Measurements from ENCODE around the gene ASXL2.
"Not testable (repeated sequence)": the region's sequence is repeated elsewhere in the genome, so short reads cannot be mapped to it uniquely, and the experiment has no call there.

The ASXL2 gene

DNA sequence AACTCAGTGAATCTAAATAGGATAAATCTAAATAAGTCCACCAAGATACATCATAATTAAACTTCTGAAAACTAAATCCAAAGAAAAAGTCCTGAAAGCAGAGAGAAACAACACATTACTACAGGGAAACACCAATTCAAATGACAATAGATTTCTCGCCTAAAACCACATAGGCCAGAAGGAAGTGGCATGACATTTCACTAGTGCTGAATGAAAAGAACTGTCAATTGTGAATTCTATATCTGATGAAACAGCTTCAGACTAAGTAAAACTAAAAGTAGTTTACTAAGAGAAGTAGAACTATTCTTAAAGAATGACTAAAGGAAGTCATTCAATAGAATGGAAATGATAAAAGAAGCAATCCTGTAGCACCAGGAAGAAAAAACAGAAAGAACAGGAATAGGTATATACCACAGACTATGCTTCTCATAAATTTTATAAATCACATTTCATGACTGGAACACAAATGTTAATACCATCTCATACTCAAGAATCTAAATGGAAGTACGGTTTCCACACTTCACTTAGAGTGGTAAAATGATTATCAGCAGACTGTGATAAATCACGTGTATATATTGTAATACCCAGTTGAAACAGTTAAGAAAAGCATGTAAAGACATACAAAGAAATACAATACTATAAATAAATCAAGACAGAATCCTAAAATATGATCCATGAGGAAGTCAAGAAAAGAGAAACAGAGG is 46.4 kb downstream of the ASXL2 start:
- peak; percentile 72 for DNase-seq

DNA sequence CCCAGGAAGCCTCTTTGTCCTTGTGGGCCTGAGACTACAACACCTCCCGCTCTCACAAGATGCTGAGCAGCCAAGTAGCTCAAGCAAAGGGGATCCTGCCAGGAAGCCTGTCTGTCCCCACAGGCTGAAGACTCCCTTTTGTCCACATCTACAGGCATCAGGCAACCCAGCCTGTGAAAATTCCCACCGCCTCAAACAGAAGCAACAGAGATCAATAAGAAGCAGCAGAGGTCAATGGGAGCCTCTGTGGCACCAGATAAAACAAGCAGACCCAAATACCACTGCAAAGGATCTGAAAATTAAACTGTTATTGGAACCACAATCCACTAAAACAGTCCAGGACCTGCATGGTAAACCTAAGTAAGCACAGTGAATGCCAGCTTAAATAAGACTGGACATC is 48.5 kb downstream of the ASXL2 start:
- no peak for DNase-seq

DNA sequence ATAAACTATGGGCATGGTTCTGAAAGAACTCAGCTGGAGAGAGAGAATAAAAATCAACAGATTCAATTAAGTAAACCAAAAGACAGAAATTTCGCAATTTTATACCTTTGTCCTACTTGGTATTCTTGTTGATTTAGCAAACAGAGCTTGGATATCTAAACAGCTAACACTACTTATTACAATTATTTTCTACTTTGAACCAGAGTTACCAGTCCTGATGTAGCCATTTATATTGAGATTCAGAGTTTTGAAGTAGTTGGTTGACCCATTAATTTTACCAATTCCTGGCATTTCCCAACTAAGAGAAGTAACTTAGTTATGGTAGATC is 48.9 kb downstream of the ASXL2 start:
- DNase-seq = no peak

DNA sequence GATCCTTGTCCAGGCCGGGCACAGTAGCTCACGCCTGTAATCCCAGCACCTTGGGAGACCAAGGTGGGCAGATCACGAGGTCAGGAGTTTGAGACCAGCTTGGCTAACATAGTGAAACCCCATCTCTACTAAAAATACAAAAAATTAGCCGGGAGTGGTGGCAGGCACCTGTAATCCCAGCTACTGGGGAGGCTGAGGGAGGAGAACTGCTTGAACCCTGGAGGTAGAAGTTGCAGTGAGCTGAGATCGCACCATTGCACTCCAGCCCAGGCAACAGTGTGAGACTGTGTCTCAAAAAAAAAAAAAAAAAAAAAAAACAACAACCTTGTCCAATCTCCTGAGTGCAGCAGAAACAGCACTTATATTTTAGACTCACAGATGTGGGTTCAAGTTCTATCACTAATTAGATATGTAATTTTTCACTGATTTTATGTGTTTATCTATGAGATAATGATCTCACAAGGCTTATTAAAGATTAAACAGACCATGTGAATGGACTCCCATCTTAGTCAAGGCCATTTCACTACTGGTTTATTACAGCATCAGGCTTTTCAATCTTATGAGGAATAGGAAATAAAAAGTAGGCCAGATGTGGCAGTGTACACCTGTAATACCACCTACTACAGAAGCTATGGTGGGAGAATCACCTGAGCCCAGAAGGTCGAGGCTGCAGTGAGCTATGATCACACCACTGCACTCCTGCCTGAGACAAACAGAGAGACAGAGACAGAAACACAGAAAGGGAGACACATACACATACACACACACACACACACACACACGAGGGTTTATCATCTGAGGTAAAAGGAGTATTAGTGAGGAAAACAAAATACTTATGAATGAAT is 49.5 kb downstream of the ASXL2 start:
- not testable (repeated sequence) for DNase-seq

DNA sequence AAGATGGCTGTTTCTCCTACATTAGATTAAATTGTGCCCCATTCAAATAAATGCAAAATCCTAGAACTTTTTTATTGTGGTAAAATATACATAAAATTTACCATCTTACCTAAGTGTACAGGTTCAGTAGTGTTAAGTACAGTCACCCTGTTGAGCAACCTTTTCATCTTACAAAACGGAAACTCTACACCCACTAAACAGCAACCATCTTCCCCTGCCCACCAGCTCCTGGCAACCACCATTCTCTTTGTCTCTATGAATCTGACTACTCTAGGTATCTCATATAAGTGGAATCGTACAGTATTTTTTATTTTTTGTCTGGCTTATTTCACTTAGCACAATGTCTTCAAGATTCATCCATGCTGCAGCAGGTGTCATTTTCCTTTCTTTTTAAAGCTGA is 53.0 kb downstream of the ASXL2 start:
- peak; percentile 75 for DNase-seq

DNA sequence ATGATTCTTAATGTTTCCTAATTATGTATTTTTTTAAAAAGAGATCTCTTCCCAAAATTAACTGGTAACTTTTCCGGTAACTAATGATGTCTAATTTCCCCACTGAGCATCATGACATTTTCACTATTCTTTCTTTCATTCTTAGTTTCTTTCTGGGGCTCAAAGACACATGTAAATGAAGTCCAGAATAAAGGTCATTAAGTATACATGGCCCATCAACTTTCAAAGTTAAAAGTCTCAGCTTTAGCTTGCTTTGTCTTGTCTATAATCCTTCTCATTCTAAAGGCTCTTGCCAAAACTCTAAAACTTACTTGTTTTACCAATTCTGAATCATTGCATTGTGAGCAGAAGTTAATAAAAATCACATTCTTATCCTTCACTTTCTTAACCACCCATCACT is 53.6 kb downstream of the ASXL2 start:
- DNase-seq = no peak

DNA sequence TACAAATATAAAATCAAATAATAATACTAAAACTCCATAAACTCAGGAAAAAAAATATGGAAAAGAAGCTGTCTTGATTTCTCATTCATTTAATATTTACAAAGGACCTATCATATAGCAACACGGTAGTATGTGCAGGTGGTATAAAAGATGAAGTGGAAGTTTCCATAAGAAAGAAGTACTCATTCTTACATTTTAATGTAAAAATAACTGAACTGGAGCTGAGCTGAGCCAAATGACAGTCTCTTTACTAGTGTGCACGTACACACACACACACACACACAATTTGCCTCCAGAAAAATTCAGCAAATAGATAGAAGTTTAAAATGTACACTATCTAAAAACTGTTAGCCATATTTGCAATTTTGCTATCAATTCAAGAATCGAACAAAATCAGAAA is 54.1 kb downstream of the ASXL2 start:
- DNase-seq = no peak

DNA sequence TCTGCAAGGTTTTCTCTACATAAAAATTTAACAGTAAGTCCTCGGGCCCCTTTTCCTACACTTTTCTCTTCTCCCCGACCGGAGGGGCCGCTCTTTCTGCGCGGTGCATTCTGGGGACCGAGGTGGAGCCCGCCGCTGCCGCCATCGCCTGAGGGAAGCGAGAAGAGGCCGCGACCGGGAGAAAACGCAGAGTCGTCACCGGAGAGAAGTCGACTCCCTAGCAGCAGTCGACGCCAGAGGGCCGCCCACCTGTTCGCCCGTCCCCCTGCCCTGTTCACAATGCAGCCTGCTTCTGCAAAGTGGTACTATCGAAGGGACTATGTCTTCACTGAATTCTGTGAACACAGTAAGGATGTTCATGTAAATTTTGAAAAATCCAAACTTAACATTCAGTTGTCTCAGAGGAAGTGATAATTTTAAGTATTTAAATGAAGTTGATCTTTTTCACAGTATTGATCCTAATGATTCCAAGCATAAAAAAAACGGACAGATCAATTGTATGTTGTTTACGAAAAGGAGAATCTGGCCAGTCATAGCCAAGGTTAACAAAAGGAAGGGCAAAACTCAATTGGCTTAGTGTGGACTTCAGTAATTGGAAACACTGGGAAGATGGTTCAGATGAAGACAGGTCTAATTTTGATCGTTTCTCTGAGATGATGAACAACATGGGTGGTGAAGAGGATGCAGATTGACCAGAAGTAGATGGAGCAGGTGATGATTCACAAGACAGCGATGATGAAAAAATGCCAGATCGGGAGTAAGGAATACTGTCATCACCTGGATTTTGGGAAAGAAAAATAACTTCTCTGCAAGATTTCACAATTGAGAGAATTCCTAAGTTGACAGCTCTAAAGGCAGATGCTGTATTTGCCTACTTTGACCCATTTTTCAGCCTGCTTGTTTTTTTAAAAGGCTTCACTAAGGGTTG is 55.8 kb downstream of the ASXL2 start:
- peak; percentile 80 for DNase-seq

DNA sequence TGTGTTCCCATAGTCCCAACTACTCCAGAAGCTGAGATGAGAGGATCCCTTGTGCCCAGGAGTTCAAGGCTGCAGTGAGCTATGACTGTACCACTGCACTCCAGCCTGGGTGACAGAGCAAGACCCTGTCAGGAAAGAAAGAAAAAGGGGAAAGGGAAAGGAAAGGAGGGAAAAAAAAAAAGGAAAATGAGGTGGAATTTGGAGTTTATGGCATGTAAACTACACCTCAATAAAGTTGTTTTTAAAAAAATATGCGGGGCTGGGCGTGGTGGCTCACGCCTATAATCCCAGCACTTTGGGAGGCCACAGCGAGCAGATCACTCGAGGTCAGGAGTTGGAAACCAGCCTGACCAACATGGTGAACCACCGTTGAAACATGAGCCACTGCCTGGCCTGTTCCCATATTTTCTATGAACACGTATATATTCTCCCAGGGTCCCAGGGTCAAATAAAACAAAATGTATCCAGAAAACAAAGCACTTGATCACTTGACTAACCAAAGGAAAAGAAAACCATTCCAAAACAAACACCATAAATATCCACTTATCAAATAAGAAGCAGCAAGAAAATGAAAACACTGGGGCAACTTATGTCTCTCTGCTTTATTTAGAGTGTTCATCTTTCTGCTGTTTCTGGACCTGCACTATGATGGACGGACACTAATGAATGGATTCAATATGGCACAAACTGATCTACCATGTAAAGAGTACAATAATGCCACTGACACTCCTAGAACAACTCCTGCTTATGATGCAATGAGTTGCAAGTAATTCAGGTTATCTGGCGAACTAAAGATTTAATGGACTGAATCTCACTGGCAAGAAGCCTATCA is 56.8 kb downstream of the ASXL2 start:
- no peak for DNase-seq

DNA sequence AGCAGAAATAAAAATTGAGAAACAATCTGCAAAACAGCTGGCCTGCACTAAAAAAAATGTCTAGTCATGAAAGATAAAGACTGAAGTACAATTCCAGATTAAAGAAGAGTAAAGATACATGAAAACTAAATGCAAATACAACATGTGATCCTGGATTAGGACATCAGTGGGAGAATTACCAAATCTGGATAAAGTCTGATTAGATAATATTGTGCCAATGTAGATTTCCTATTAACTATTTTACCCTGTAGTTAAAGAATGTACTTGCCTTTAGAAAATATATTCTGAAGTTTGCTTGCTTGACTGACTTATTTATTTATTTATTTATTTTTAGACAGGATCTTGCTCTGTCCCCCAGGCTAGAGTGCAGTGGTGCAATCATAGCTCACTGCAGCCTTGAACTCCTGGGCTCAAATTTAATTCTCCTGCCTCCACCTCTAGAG is 58.7 kb downstream of the ASXL2 start:
- DNase-seq = no peak

DNA sequence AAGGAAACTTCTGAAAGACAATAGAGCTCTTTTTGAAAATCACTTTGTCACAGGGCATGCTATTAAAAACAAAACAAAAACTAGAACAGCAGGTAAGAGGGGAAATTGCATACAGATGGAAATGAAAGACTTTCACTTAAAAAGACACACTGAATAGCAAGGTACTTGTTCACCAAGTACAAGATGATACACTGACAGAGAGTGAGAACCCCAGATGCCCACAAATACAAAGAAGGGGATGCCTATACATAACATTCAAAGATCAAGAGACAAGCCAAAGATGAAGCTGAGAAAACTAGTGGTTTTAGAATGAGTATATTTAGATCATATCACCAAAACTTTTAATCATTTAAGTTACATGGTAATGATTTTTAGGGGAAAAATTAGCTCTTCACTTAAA is 60.7 kb downstream of the ASXL2 start:
- peak; percentile 85 for DNase-seq

DNA sequence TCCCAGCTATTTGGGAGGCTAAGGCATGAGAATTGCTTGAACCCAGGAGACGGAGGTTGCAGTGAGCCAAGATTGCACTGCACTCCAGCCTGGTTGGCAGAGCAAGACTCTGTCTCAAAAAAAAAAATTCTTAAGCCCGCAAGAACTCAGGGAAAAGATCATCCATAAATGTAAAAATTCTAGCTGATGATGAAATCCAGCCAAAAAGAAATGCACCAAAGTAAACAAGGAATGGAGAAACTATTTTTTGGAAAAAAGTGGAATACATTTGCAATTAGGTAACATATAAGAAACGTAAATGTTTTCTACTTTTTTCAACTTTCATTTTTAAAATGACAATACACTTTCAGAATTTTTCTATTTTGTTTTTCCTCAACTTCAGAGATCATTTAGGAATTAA is 61.3 kb downstream of the ASXL2 start:
- no peak for DNase-seq

DNA sequence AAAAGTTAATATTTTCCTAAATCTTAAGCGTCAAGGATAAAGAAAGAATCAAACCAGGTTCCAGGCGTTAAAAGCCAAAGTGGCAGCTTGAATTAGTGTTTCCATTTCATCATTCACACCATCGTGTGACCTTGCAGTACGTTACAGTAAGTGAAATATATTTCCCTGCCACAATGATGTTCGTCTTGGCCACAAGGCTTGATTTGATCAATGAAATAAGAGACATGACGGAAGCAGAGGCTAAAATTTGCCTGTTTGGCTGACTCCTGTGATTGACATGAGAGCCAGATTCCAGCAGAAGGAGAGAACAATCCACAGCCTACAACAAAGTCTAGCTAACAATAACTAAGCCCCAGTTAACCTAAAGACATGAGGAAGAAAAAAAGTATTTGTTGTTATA is 62.0 kb downstream of the ASXL2 start:
- DNase-seq = peak; percentile 39

DNA sequence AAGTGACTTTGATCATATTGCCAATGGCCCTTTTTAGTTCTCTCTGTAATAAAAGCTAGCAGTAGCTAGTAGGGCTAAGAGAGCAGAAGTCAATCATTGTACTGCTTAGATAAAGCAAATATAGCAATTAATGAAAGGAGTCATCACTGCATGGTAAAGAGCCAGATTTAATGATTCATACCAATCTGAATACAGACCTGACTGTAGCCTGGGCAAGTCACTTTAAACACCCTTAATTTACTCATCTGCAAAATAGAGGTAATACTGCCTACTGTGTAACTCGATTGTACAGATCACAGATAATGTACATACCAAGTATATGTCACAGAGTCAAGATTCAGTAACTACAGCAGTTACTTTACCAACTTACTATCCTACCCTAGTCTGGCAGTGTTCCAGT is 63.6 kb downstream of the ASXL2 start:
- DNase-seq = no peak

DNA sequence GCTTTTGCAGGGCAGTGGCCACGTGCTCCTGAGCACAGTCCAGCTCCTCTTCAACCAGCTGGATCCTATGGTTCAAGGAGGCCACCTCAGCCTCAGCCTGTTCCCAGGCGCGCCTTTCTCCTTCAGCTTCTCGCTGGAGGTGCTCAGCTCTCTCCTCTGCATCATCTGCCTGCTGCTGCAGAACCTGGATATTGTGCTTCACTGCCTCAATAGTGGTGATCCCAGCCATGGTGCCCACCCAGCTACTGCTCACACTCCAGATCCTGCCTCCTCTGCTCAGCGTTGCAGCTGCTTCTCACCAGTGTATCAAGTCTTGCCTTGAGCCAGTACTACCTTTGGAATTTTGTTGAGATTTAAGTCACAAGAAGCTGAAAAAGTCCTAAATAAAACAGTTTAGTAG is 67.9 kb downstream of the ASXL2 start:
- no peak for DNase-seq

DNA sequence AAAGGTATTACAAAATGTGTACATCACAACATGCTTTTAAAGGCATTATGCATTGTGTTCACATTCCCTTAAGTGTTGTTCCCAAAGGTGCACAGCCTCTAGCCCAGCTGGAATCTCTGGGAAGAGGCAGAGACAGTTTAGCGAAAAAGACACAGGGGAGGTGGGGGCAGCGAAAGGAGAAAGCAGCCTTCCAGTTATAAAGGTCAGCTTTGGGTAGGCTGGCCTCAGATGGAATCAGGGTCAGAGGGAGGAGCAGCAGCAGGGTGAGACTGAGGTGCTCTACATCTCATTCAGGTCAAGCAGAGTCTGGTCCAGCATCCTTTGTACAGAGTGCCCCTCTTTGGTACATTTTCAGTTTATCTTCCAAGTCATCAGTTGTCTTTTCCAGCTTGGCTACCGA is 68.6 kb downstream of the ASXL2 start:
- DNase-seq = no peak

DNA sequence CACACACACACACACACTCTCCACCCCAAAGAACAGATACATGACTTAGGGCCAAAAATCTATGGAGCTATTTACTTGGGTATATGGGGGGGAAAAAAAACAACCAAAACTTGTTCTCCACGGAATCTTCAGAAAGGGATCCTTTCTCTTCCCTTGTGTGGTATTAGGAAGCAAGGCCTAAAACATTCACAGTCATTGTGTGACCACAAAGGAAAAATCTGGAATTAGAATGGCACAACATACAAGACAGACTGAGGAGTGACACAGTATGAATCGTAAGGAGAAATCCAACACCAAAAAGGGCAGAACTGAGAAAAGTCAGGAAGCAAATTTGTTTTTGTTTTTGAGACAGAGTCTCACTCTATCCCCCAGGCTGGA is 70.3 kb downstream of the ASXL2 start:
- DNase-seq = no peak

DNA sequence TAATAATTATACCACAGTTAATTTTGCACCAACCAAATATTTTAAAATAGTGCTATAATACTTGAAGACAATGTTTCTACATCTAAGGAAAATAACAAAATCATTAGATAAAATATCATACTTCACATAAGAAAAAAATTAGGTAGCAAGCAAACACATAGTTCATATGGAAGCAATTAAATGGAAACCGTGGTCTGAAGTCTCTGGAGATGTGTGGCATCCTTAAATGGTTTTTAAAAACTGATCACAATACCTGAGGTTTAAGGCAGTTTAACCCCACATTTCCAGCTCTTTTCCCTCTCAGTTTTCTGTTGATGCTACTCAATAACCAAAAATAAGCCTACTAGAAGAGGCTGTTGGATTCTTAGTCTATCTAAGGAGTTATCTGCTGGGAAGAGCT is 71.3 kb downstream of the ASXL2 start:
- no peak for DNase-seq

DNA sequence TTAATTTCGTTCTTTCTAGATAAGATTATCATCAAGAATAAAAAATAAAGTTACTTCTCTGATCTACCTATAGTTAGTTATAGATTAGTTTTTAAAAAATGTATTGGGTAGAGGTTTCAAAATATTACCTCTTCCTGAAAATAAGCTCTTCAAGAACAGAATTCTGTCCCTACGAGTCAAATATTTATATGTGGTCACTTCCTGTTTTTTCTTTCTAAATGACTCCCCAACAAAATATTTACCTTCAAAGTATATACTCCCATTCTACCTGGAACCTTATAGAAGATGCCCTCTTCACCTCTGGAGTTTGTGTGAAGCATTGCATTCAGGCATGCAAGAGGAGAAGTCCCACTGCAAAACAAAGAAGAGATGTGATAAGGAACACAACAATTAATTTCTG is 72.3 kb downstream of the ASXL2 start:
- DNase-seq = no peak

DNA sequence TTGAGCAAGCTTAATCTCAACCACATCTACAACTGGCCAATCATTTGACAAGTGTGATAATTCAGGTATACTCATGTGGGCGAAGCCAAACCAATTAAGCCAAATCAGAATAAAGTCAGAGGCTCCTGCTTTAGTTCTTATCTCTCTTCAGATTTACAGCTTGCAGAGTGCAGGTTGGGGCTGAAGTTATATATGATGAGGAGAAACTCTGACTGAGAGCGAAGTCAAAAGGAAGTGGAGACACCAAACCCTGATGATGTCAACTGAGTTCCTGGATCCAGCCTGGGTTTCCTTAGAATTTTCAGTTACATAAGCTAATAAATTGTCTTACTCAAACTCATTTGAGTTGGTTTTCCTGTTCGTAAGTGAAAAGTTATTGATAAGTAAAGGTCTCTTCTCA is 73.9 kb downstream of the ASXL2 start:
- DNase-seq = peak; percentile 55

DNA sequence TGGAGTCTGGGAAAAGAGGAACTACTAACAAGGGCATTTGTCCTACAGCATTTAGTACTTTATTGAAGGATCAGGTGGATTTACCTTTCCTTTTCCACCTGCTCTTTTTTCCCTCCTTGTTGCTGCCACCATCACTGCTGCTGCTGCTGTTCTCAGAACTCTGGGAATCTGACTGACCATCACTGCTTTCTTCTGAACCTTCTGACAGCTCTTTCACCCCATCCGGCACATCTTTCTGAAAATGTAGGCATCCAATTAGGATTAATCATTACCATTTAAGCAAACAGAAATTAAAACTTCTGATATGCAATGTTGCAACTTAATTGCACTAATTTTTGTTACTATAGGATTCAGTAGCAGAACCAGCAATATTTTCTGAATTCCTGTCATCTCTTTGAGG is 79.0 kb downstream of the ASXL2 start:
- no peak for DNase-seq

DNA sequence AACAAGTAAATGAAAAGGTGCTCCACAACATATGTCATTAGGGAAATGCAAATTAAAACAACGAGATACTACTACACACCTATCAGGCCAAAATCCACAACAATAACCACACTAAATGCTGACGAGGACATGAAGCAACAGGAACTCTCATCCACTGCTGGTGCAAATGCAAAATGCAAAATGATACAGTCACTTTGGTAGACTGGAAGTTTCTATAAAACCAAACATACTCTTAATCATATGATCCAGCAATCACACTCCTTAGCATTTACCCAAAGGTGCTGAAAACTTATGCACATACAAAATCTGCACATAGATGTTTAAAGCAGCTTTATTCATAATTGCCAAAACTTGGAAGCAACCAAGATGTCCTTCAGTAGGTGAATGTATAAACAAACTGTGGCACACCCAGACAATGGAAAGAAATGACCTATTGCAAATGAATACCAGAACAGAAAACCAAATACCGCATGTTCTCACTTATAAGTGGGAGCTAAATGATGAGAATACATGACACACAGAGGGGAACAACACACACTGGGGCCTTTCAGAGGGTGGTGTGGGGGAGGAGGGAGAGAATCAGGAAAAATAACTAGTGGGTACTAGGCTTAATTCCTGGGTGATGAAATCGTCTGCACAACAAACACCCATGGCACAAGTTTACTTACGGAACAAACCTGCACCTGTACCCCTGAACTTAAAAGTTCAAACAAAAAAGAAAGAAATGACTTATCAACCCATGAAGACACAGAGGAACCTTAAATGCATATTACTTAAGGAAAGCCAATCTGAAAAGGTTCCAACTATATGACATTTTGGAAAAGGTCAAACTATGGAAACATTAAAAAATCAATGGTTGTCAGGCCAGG is 80.4 kb downstream of the ASXL2 start:
- DNase-seq = peak; percentile 35

Data from activated CD4-positive, alpha-beta T cell treated with anti-CD3 and anti-CD28 coated beads, Interleukin-2, Interleukin-6, amounts not matched to agents 100 ng/mL and 50 ng/mL, durations not matched to agents 16 hours and 8 hours (primary cell).